Activated naive CD4-positive, alpha-beta T cell treated with anti-CD3 and anti-CD28 coated beads, Interleukin-2, amount 50 U/mL, for 72 hours (primary cell): ENCODE data around the gene NEURL1. TPM values are rescaled to one million over a fixed set of nuclear protein-coding genes. Genes with fewer than 3 reads are reported as not detected.

Experiments used
- ATAC-seq, 2 donors: fragments of 150-1000 bp; cut with Tn5 transposase; 2 replicates each; pipeline ENCODE4 v1.10.0; 2021; ENCODE audit warnings: mild to moderate bottlenecking in 2 of 2, moderate library complexity in 2 of 2
- DNase-seq, 2 donors: peaks; one replicate each; pipeline ENCODE4 v3.0.0; 2021 to 2022; ENCODE audit warnings: low spot score in 2 of 2
- H3K27ac Mint-ChIP-seq, 2 donors: one replicate each; pipeline ENCODE4 v1.8.0; 2022; ENCODE audit warnings: mild to moderate bottlenecking in 2 of 2, mixed read lengths in 2 of 2
- H3K36me3 Mint-ChIP-seq, 2 donors: one replicate each; pipeline ENCODE4 v1.8.0; 2022; ENCODE audit warnings: mixed read lengths in 2 of 2
- H3K9me3 Mint-ChIP-seq, 2 donors: one replicate each; pipeline ENCODE4 v1.8.0; 2022; ENCODE audit warnings: mixed read lengths in 2 of 2
- total RNA-seq, 2 donors: library from RNA; stranded (reverse); gene quantifications; one replicate each; pipeline ENCODE4 v1.2.3, GENCODE V29; 2022

Gene NEURL1
- total RNA-seq, 2 donors from 2014 or later, result 0.87 to 2.4 TPM

- no peaks in the 10 kb centered on the region for H3K36me3 Mint-ChIP-seq
- H3K27ac Mint-ChIP-seq, result no peak overlapping the region
- ATAC-seq (no peak), DNase-seq (no peak)
- no peaks in the 10 kb centered on the region for H3K9me3 Mint-ChIP-seq
Observed at GRCh38 chr10:103545366-103545765, 51.9 kb downstream of the NEURL1 start.

DNA sequence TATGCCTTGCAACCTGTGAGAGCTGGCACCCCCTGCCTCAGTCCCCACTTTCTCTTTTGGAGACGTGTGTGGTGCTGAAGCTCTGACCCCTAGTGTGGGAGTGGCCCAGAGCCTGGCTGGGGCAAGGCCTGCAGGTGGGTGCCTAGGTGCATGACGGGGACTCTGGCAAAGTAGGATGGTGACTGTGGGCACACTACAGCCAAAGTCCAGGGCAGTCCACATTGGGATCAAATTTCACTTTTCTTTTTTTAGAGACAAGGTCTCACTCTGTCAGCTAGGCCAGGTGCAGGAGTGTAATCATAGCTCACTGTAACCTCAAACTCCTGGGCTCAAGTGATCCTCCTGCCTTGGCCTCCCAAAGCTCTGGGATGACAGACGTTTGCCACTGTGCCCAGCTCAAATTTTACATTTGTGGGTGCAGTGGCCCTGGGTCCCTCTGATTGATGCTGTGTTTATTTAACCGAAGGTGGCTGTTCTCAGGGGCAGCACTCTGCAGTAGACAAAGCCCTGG, 52.3 kb downstream of the NEURL1 start:
- H3K36me3 Mint-ChIP-seq, result no peaks in the 10 kb centered on the region
- H3K27ac Mint-ChIP-seq, result no peak overlapping the region
- DNase-seq, result no peak
- H3K9me3 Mint-ChIP-seq, result no peaks in the 10 kb centered on the region
- no peak for ATAC-seq

- ATAC-seq (no peak), DNase-seq (no peak)
- no peak overlapping the region for H3K27ac Mint-ChIP-seq
- no peaks in the 10 kb centered on the region for H3K36me3 Mint-ChIP-seq
- no peaks in the 10 kb centered on the region for H3K9me3 Mint-ChIP-seq
Observed at GRCh38 chr10:103546401-103546800, 52.9 kb downstream of the NEURL1 start.

DNA sequence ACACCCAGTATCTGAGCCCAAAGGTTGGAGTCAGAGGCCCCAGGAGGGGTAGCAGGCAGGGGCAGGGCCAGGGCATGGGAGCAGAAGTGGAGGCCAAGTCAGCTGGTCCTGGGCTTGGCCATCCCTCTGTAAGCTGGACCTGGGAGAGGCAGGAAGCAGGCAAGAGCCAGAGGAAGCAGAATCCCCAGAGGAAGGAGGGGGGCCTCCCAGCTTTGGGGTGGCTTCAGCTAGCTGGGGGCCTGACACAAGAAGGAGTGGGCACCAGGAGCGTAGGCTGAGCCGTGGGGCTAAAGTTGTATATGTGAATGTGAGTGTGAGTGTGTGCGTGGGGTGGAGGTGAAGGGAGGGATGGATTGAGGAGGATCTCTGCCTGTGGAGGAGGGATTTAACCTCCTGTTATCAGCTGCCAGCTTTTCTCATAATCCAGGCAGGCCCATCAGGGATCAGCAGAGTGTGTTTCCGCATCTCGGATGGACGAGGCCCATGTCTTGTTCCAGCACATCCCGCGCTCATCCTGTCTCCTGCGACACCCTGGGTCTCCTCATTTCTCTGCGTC, 54.0 kb downstream of the NEURL1 start:
- DNase-seq (no peak), ATAC-seq (no peak)
- Mint-ChIP-seq H3K36me3 (no peaks in the 10 kb centered on the region), H3K9me3 (no peaks in the 10 kb centered on the region), H3K27ac (peak overlapping the region; percentile 69 to 84)

DNA sequence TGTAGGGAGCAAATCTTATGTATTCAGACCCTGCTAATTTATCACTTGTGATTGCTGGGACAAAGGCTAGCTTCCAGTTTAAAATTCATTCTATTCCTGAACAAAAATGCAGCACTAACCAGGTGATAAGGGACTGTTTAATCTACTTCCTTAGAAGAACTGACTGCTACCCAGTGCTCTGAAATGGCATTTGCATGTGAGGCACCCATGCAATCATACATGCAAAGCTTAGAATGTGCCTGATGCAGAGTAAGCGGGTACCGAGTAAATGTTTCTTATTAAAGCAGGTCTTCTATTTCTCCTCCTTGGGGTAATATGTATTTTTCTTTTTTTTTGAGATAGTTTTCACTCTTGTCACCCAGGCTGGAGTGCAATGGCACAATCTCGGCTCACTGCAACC, 54.5 kb downstream of the NEURL1 start:
- no peak for DNase-seq
- Mint-ChIP-seq H3K27ac (peak overlapping the region in 1 of 2 donors; percentile 69), H3K36me3 (no peaks in the 10 kb centered on the region), H3K9me3 (no peaks in the 10 kb centered on the region)
- ATAC-seq, result no peak

DNA sequence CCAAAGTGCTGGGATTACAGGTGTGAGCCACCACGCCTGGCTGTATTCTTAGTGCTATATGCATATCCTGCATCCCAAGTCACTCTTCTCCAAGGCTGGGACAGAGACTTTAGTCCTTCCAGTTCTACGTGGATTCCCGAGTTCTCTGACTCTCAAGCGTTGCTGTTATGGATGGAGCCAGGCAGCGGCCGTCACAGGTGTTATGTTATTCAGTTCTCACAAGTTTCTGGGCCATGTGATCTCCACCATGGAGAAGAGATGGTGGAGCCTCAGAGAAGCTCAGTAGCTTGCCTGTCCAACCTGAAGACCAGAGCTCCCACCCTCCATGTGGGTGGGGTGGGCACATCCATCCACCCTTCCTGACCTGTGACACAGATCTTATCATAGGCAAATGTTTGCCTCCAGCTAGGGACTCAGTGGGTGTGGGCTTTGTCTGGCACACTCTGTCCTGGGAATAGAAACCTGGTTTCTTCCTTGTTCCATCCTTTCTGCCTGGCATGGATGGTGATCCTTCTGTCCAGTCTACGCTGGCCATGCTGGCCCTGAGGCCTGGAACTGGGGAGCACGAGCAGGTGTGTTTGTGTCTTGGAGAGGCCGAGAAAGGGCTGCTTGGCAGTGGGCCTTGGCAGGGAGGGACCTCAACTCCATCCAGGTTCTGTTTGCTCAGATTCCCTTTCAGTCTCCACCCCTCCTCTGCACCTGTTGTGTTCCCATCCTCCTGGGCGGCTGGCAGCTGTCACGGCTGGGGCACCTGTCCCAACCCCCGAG, 55.3 kb downstream of the NEURL1 start:
- DNase-seq, result no peak
- no peak for ATAC-seq
- Mint-ChIP-seq H3K9me3 (no peaks in the 10 kb centered on the region), H3K36me3 (no peaks in the 10 kb centered on the region), H3K27ac (no peak overlapping the region)

- Mint-ChIP-seq H3K9me3 (no peaks in the 10 kb centered on the region), H3K27ac (peak overlapping the region in 1 of 2 donors; percentile 78), H3K36me3 (no peaks in the 10 kb centered on the region)
- ATAC-seq (no peak), DNase-seq (no peak)
Observed at GRCh38 chr10:103549349-103549685, 55.8 kb downstream of the NEURL1 start.

GRCh38 chr10:103550229-103550628, 56.7 kb downstream of the NEURL1 start:
- H3K27ac Mint-ChIP-seq, result no peak overlapping the region
- ATAC-seq (no peak), DNase-seq (no peak)
- H3K9me3 Mint-ChIP-seq, result no peaks in the 10 kb centered on the region
- no peaks in the 10 kb centered on the region for H3K36me3 Mint-ChIP-seq

DNA sequence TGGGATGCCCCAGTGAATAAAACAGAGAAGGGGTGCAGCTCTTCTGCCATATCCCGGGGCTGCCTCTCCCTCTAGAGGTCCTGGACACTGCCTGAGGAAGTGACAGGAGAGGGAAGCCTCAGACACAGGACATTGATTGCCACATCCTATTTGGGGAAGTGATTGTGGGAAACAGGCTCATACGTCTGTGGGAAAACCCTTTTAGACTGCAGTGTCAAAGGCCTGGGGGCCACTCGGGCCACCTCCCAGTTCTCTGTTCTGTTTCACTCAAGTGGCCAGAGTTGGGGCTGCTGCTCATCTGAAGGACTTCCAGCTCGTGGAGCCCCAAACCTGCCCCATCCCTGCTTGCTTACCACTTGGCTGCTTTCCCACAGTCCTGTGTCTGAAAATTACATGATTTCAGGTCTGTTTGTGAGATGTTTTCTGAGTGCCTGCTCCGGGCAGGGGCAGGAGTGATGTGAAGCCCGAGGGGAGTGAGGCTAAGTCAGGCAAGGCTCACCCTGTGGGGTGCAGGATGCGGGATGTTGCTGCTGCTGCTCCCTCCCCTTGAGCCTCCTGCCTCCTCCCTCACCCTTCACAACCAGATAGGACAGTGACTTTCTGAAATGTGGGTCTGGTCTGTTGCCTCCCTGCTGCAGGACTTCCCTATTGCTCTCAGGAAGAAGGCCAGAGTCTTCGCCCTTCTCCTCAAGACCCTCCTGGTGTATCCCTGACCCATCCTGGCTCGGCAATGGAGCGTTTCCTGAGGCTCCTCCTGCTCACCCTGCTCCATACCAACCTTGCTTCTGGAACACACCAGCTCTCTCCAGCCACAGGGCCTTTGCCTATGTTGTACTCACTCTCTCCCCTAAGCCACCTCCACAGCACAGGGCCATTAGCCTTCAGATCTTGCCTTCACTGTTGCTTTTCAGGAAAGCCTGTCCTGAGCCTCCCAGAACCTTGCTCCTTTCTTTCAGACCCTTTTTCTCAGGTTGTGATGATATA, 58.4 kb downstream of the NEURL1 start:
- Mint-ChIP-seq H3K9me3 (no peaks in the 10 kb centered on the region), H3K27ac (no peak overlapping the region), H3K36me3 (no peaks in the 10 kb centered on the region)
- DNase-seq, result no peak
- no peak for ATAC-seq

GRCh38 chr10:103552856-103553742, 59.6 kb downstream of the NEURL1 start:
- Mint-ChIP-seq H3K9me3 (no peaks in the 10 kb centered on the region), H3K36me3 (no peaks in the 10 kb centered on the region), H3K27ac (peak overlapping the region in 1 of 2 donors; percentile 18)
- no peak for DNase-seq
- ATAC-seq, result no peak

- ATAC-seq (peak; percentile 63 to 69), DNase-seq (peak in 1 of 2 donors; percentile 21)
Observed at GRCh38 chr10:103553743-103554487, 60.4 kb downstream of the NEURL1 start.

DNA sequence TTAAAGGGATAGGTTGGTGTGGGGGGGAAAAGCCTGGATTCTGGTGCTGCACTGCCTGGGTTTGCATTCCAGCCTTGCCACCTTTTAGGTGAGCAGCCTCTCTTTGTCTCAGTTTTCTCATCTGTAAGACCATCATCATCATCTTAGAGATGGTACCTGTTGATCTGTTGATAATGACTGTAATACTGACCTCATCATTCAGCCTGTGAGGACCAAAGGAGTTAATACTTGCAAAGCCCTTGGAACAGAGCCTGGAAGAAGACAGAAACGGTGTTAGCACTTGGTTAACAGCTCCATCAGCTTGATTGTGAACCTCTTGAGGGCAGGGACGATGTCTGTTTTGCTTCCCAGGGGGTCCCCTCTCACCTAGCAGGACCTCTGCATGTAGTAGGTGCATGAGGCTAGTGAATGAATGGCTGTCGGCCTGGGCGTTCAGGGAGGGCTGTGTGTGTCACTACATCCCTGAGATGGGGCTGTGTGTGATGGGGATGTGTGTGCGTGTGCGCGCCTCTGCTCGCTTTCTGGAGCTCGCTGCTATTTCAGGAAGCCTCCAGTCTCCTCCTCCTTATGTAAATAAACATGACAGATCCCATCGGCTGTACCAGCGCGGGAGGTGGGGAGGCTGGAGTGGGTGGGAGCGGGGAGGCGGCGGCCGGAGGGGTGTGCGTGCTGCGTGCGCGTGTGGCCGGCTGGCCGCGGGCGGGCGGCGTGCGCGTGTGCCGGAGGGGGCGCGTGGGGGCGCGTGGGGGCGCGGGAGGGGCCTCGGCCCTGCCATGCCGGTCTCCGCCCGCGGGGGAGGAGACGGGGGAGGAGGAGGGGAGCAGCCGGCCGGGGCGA, 61.2 kb downstream of the NEURL1 start:
- ATAC-seq, result peak; percentile 48 to 72
- DNase-seq, result peak in 1 of 2 donors; percentile 23
- Mint-ChIP-seq H3K9me3 (no peaks in the 10 kb centered on the region), H3K36me3 (no peaks in the 10 kb centered on the region), H3K27ac (peak overlapping the region in 1 of 2 donors; percentile 9)

More at GRCh38 chr10:103553743-103554487, 60.4 kb downstream of the NEURL1 start:
- no peaks in the 10 kb centered on the region for H3K9me3 Mint-ChIP-seq
- H3K36me3 Mint-ChIP-seq, result no peaks in the 10 kb centered on the region
- H3K27ac Mint-ChIP-seq, result peak overlapping the region in 1 of 2 donors; percentile 37

DNA sequence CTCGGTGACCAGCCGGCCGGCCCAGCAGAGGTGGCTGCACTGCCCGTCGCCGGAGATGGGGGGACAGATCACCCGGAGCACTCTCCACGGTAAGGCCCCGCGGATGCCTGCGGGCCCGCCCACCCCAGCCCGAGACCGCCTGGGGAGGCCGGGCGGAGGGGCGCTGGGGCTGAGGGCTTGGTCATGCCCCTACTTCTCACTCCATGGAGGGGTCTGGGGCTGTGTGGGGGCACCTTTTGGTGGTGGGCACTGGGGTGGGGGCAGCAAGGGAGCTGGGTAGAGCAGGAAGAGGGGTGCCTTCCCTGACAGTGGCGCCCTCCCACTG, 61.8 kb downstream of the NEURL1 start:
- H3K36me3 Mint-ChIP-seq, result no peaks in the 10 kb centered on the region
- DNase-seq (no peak), ATAC-seq (peak in 1 of 2 donors; percentile 16)
- no peak overlapping the region for H3K27ac Mint-ChIP-seq
- no peaks in the 10 kb centered on the region for H3K9me3 Mint-ChIP-seq

- Mint-ChIP-seq H3K9me3 (no peaks in the 10 kb centered on the region), H3K36me3 (no peaks in the 10 kb centered on the region), H3K27ac (no peak overlapping the region)
- no peak for DNase-seq
- ATAC-seq, result no peak
Observed at GRCh38 chr10:103555712-103556111, 62.2 kb downstream of the NEURL1 start.
